WERI-Rb-1 (cell line): ENCODE results near the gene LRRC75A.

ENCODE experiments used
- DNase-seq: peaks from one replicate; pipeline ENCODE4 v3.0.0-alpha.2; 2020
- H3K27ac ChIP-seq: fragments of 250-450 bp; sonication (Bioruptor Pico); 2 replicates; pipeline ENCODE4 v1.5.1; 2020; ENCODE audit warnings: mild to moderate bottlenecking, moderate library complexity
- H3K27me3 ChIP-seq: fragments of 250-450 bp; sonication (Bioruptor Pico); 2 replicates; pipeline ENCODE4 v1.5.1; 2021; ENCODE audit warnings: mild to moderate bottlenecking, low read depth, moderate library complexity; ENCODE audit not compliant: insufficient read depth, severe bottlenecking
- H3K36me3 ChIP-seq: fragments of 250-450 bp; sonication (Bioruptor Pico); 2 replicates; pipeline ENCODE4 v1.5.1; 2020; ENCODE audit warnings: mild to moderate bottlenecking, moderate library complexity
- H3K4me3 ChIP-seq: 2 replicates; pipeline ENCODE4 v1.5.1; 2011; ENCODE audit warnings: low read depth, mild to moderate bottlenecking, control low read depth, low read length
- H3K9me3 ChIP-seq: fragments of 250-450 bp; sonication (Bioruptor Pico); 2 replicates; pipeline ENCODE4 v1.5.1; 2021; ENCODE audit warnings: mild to moderate bottlenecking, moderate library complexity; ENCODE audit not compliant: severe bottlenecking
- TF ChIP-seq, protein P1 (sequence below): IDR thresholded peaks from 2 replicates; pipeline ENCODE4 v1.5.1; 2011; ENCODE audit warnings: low read depth, mild to moderate bottlenecking, control low read depth, inconsistent platforms, low read length

LRRC75A gene

DNA sequence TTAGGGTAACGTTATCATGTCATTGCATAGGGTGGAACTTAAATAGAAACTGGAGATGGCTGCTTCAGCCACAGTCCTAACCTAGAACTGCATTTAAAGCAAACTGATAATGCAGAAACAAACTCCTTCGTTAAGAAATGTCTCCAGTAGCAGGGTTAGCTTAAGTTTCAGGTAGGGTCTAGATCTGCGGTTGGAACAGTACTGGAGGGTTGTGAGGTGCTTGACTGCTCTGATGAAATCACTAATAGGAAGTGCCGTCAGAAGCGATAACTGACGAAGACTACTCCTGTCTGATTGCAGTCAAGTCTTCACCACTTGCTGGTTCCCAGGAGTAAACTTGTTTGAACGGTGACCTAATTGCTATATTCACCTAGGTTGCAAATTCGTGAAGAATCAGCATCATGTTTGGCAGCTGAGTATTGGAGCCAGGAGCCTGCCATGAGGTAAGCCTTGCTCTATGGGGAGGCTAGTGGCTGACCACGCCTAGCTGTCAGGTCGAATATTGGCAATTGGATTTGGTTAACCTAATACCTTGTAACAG, 52.1 kb downstream of the LRRC75A start:
- H3K9me3 ChIP-seq = no peaks in the 10 kb centered on the region
- peak overlapping the region; percentile 90 for H3K4me3 ChIP-seq
- peak overlapping the region; percentile 88 for H3K27ac ChIP-seq
- H3K36me3 ChIP-seq = peaks cover 60% of the 10 kb centered on the region
- TF ChIP-seq, protein P1, sequence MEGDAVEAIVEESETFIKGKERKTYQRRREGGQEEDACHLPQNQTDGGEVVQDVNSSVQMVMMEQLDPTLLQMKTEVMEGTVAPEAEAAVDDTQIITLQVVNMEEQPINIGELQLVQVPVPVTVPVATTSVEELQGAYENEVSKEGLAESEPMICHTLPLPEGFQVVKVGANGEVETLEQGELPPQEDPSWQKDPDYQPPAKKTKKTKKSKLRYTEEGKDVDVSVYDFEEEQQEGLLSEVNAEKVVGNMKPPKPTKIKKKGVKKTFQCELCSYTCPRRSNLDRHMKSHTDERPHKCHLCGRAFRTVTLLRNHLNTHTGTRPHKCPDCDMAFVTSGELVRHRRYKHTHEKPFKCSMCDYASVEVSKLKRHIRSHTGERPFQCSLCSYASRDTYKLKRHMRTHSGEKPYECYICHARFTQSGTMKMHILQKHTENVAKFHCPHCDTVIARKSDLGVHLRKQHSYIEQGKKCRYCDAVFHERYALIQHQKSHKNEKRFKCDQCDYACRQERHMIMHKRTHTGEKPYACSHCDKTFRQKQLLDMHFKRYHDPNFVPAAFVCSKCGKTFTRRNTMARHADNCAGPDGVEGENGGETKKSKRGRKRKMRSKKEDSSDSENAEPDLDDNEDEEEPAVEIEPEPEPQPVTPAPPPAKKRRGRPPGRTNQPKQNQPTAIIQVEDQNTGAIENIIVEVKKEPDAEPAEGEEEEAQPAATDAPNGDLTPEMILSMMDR = no peak
- DNase-seq = no peak
- no peaks in the 10 kb centered on the region for H3K27me3 ChIP-seq

DNA sequence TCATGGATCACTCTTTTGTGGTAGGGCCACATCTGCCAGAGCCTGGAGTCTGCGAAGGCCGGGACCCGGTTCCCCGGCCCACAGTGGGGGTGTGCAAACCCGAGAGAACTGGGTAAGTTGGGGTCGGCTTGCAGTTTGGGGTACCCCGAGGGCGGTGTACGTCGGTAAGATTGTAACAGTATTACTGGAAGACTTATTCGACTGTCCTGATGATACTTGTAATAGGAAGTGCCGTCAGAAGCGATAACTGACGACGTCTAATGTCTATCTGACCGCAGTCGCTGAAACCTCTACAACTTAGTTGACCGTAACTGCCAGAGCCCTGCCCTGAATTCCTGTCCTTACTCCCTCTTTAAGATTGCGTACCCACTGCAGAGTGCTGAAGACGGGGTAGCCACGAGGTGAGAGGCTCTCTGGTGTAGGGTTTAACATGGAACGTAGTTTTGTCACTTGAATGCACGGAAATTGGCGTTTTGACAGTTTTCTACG, 52.6 kb downstream of the LRRC75A start:
- TF ChIP-seq, protein P1 = no peak
- Histone ChIP-seq H3K27ac (peak overlapping the region; percentile 88), H3K9me3 (no peaks in the 10 kb centered on the region), H3K36me3 (peaks cover 54% of the 10 kb centered on the region), H3K4me3 (peak overlapping the region; percentile 90), H3K27me3 (no peaks in the 10 kb centered on the region)
- no peak for DNase-seq

GRCh38 chr17:16438557-16439302, 53.3 kb downstream of the LRRC75A start:
- TF ChIP-seq, protein P1 = no peak
- H3K27me3 ChIP-seq = no peaks in the 10 kb centered on the region
- H3K9me3 ChIP-seq = no peaks in the 10 kb centered on the region
- DNase-seq = peak; percentile 98
- H3K27ac ChIP-seq = peak overlapping the region; percentile 88
- H3K36me3 ChIP-seq = peaks cover 48% of the 10 kb centered on the region
- H3K4me3 ChIP-seq = peak overlapping the region; percentile 90

- no peak for DNase-seq
- no peaks in the 10 kb centered on the region for H3K27me3 ChIP-seq
- no peaks in the 10 kb centered on the region for H3K9me3 ChIP-seq
- TF ChIP-seq, protein P1 = no peak
- peaks cover 43% of the 10 kb centered on the region for H3K36me3 ChIP-seq
- peak overlapping the region; percentile 86 for H3K27ac ChIP-seq
- peak overlapping the region; percentile 63 for H3K4me3 ChIP-seq
Observed at GRCh38 chr17:16438173-16438556, 53.8 kb downstream of the LRRC75A start.

- no peak overlapping the region for H3K4me3 ChIP-seq
- DNase-seq = no peak
- no peaks in the 10 kb centered on the region for H3K27me3 ChIP-seq
- H3K9me3 ChIP-seq = no peaks in the 10 kb centered on the region
- TF ChIP-seq, protein P1 = no peak
- peaks cover 32% of the 10 kb centered on the region for H3K36me3 ChIP-seq
- no peak overlapping the region for H3K27ac ChIP-seq
Observed at GRCh38 chr17:16437083-16437482, 54.9 kb downstream of the LRRC75A start.
